Activated naive CD4-positive, alpha-beta T cell treated with anti-CD3 and anti-CD28 coated beads, Interleukin-2, amount 50 U/mL, for 24 hours (primary cell): ENCODE results near the gene HAND2.

Experiments
- H3K27ac Mint-ChIP-seq: one replicate; pipeline ENCODE4 v1.8.0; 2021; ENCODE audit warnings: mild to moderate bottlenecking, mixed read lengths
- H3K27me3 Mint-ChIP-seq: one replicate; pipeline ENCODE4 v1.8.0; 2021; ENCODE audit warnings: mixed read lengths
- H3K36me3 Mint-ChIP-seq: one replicate; pipeline ENCODE4 v1.8.0; 2021; ENCODE audit warnings: mixed read lengths
- H3K4me1 Mint-ChIP-seq: one replicate; pipeline ENCODE4 v1.8.0; 2021; ENCODE audit warnings: mixed read lengths
- H3K4me3 Mint-ChIP-seq: one replicate; pipeline ENCODE4 v1.8.0; 2021; ENCODE audit warnings: mild to moderate bottlenecking, mixed read lengths
- H3K9me3 Mint-ChIP-seq: one replicate; pipeline ENCODE4 v1.8.0; 2021; ENCODE audit warnings: mixed read lengths

Gene HAND2

DNA sequence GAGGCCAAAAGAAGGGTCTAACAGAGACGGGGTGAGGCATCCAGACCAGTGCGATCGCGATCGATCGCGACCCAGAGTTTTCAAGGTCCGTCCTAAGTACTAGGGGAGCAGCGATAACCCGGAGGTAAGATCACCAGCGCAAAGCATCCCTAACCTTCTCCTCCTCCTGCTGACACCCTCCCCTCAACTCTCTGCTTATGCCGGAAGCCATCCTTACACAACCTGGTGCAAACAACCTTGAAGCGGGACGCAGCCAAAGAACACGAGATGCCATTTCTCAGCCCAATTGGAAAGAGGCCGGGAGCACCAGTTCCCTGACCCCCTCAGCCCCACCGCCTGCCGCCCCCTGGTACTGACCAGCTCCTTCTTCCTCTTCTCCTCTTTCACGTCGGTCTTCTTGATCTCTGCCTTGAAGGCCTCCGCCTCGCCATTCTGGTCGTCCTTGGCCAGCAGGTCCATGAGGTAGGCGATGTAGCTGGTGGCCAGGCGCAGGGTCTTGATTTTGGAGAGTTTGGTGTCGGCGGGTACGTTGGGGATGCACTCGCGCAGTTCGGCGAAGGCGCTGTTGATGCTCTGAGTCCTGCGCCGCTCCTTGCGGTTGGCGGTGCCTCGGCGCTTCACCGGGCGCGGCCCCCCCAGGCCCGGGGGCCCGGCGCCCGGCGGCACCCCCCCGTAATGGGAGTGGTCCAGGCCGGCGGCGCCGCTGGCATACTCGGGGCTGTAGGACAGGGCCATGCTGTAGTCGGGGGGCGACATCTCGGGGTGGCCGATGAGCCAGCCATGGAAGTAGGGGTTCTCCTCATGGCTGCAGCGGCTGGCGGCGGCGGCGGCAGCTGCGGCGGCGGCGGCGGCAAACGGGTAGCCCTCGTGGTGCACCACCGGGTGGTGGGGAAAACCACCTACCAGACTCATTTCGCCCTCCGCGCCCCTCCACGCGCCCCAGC lies 1.4 kb downstream of the HAND2 start:
- Mint-ChIP-seq H3K36me3 (peaks cover 6% of the 10 kb centered on the region), H3K27ac (peak overlapping the region; percentile 26), H3K4me3 (peak overlapping the region; percentile 58), H3K27me3 (peaks cover 66% of the 10 kb centered on the region), H3K9me3 (peaks cover 5% of the 10 kb centered on the region), H3K4me1 (peaks cover 13% of the 10 kb centered on the region)

DNA sequence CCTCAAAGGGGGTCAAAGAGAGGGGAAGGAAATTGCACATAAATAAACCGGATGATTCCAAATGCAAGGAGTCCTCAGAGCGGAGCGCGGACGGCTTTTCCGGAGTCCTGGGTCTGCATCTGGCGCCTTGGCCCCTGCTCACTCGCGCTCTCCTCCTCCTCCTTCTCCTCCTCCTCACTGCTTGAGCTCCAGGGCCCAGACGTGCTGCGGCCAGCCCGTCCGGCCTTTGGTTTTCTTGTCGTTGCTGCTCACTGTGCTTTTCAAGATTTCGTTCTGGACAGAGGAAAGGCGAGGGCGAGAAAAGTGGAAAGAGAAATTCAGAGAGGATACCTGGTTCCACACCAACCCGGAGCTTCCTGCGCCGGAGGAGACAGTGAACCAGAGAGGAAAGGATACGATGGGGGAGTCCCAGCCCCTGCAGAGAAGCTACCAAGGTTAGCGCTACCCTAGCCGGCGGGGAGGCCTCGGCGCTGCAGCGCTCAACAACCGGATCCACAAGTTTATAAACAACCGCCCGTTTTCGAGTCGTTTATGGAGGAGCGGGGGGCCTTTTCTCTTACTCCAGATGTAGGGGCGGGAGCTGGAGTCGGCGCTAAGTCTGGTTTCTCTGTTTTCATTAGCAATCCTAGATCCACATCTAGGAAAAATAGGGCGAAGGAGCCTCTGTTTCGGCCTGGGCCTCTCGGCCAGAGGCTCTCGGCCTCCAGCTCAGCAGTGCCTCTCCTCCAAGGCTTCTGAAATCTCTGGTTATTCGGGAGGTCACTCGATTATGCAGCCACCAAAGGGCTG lies 2.7 kb downstream of the HAND2 start:
- peaks cover 6% of the 10 kb centered on the region for H3K36me3 Mint-ChIP-seq
- H3K27me3 Mint-ChIP-seq = peaks cover 65% of the 10 kb centered on the region
- H3K4me3 Mint-ChIP-seq = no peak overlapping the region
- peak overlapping the region; percentile 64 for H3K27ac Mint-ChIP-seq
- H3K9me3 Mint-ChIP-seq = peaks cover 5% of the 10 kb centered on the region
- H3K4me1 Mint-ChIP-seq = peaks cover 13% of the 10 kb centered on the region

DNA sequence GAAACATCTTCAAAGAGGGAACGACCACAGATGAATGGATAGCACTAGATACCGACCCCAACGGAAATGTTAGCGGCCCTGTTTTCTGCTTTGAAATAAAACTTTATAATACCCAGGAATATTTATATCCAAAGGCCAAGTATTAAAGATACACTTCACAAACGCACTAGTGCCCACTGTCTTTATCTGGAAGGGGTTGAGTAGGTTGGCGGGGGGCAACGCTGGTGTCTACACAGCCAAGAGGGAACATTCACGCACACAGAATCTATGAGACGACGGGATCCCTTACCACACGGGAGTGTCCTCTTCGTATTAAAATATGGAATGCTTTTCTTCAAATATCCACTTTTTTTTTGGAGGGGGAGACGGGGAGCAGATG lies 3.3 kb downstream of the HAND2 start:
- Mint-ChIP-seq H3K27ac (peak overlapping the region; percentile 64), H3K36me3 (peaks cover 4% of the 10 kb centered on the region), H3K27me3 (peaks cover 65% of the 10 kb centered on the region), H3K4me1 (peaks cover 13% of the 10 kb centered on the region), H3K9me3 (peaks cover 5% of the 10 kb centered on the region), H3K4me3 (no peak overlapping the region)

DNA sequence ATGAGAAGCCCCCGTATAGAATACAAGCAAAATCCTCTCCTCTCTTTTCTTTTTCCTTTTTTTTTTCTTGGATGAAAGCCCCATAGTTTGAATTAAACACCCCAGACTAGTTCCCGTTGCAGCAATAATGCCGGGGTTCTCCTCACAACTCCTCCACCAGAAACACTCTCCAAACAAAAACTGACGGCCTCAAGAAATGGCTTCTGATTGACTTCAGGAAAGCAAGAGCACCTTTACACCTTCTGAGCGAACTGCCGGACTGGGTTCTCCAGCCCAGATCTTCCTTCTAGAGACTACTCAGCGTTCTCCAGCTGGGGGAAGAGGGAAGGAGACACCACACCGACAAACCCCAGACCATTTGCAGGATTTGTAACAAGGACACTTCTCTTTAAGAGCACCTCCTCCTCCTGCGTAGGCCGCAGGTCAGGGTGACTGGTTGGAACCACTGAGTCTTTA lies 4.0 kb downstream of the HAND2 start:
- Mint-ChIP-seq H3K36me3 (peaks cover 4% of the 10 kb centered on the region), H3K4me3 (no peak overlapping the region), H3K27ac (no peak overlapping the region), H3K4me1 (peaks cover 13% of the 10 kb centered on the region), H3K9me3 (peaks cover 5% of the 10 kb centered on the region), H3K27me3 (peaks cover 65% of the 10 kb centered on the region)

DNA sequence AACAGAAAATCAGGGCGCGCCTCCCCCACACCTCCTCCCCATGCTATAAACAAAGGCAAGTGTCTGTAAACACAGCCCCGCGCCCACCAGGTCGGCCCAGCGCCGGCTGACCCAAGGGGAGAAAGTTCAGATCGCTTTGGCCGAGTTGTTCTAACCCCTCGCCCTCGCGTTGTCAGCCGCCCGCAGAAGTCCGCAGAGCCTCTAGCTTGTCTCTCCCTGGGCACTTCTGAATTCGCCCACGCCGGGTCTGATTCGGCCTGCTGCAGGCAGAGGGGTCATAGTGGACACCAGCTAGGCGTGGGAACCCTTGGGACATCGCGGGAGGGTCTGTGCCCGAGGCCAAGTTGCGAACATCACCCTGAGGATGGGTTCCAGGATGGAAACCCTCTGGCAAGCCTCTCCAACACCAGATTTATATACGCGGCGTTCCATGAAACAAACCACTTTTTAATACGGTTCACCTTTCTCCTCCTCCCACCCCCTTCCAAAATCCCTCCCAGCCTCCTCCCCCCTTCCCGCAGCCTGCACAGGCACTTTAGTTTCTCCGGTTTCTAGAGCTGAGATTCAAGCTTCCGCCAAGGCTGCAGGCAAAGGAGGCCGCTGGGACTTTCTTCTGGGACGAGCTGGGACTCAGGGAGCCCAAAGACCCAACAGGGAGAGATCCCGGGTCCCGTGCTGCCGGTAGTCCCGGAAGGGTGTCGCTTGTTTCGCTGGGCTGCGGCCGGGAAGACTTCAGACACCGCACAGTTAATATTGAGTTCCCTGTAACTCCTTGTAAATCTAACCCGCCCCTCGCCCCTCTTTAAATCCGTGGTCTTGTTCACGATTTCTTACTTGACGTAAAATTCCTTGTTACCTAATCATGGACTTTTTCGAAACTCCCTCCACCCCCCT lies 4.7 kb downstream of the HAND2 start:
- peaks cover 6% of the 10 kb centered on the region for H3K9me3 Mint-ChIP-seq
- H3K4me1 Mint-ChIP-seq = peaks cover 11% of the 10 kb centered on the region
- peaks cover 4% of the 10 kb centered on the region for H3K36me3 Mint-ChIP-seq
- H3K4me3 Mint-ChIP-seq = no peak overlapping the region
- H3K27me3 Mint-ChIP-seq = peaks cover 64% of the 10 kb centered on the region
- no peak overlapping the region for H3K27ac Mint-ChIP-seq

DNA sequence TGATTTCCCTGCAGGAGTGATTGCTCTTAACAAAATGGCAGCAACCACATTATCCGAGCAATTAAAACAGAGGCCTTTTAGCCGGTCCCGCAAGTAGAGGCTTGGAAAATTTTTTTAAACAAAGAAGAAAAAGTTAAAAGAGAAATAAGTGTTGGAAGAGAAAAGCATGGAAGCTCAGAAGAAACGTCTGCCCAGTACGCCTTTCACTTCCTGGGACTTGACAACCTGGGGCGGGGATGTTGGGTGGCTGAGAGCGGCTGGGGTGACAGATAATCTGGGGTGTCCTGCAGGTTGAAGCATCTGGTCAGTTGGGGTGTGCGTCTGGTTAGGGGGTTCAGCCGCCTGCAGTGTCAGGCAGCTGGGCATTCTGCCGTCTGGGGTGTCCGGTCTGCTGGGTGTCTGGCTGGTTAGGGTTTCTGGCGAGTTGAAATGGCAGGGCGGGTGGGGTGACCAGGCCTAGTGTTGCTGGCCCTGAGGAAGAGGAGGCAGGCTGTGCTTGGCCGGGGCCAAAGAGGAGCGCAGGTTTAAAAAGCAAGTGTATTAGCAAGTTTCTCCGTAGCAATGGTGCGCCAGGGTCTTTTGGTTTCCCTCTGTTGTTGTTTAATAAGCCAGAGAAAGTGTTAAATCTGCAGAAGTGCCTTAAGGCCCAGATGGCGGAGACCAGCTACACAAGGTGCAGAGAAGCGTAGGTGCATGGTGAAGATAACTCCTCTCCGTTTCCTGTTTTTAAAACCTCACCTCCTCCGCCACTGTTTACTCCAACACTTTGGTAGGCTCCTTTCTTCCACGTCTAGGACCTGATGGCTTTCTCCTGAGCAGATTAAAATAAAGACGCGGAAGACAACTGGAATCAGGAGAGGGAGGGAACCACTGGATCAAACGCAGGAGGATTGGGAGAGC lies 5.6 kb downstream of the HAND2 start:
- peaks cover 9% of the 10 kb centered on the region for H3K36me3 Mint-ChIP-seq
- peaks cover 4% of the 10 kb centered on the region for H3K4me1 Mint-ChIP-seq
- peaks cover 9% of the 10 kb centered on the region for H3K9me3 Mint-ChIP-seq
- peaks cover 66% of the 10 kb centered on the region for H3K27me3 Mint-ChIP-seq
- H3K4me3 Mint-ChIP-seq = no peak overlapping the region
- peak overlapping the region; percentile 41 for H3K27ac Mint-ChIP-seq

DNA sequence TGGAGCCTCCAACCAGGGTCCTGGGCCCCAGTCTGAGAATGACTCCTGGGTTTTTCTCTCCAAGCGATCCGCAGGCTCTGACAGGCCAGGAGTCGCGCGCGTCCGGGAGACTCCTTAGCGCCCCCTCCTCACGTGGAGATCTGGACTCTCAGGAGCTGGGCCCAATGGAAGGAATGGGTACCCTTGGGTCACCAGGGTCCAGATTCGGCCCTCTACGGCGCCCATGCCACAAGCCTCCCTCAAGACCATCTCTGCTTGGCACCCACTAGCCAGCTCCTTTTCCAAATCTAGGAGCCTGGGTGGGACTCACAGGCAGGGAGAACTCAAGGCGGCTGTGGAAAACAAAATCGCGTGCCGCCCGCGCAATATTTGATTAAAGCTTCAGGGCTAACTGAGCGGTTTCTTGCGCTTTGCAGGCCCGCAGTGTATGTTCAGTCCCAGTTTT lies 7.1 kb downstream of the HAND2 start:
- no peak overlapping the region for H3K27ac Mint-ChIP-seq
- peaks cover 62% of the 10 kb centered on the region for H3K27me3 Mint-ChIP-seq
- H3K4me1 Mint-ChIP-seq = peaks cover under 1% of the 10 kb centered on the region
- H3K9me3 Mint-ChIP-seq = peaks cover 9% of the 10 kb centered on the region
- no peak overlapping the region for H3K4me3 Mint-ChIP-seq
- peaks cover 9% of the 10 kb centered on the region for H3K36me3 Mint-ChIP-seq

DNA sequence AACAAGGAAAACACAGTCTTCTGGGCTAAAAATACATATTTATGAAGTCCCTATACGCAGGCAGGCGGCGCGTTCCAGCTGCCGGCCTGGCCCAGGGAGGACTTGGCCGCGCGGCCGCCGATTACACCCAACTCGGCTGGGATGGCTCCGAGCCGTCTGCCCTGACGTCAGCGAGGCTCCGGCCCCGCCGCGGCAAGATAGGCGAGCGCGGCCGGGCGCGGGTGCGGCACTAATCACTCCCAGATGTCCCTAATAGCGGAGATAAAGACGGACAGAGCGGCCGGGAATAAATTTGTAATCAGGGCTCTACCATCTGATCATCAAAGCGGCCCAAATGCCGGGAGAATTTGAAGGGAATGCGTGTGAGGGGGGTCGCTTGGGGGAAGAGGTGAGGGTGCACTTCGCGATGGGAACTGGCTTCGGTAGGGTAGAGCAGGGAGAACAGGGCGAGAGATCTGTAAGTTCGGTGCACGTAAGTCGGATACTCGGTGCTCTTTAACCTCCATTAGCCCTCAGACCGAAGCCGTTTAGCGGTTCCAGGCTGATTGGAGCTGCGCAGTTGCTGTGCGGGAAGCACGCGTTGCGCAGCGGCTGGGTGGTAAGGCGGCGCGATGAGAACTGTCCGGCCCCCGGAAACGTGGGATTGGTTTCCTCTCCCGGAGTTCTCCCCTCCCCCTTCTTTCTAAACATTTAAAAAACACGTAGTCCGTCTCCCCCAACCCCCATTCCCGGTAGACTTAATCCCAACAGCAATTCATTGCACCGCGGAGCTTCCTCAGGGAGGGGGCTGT lies 7.7 kb downstream of the HAND2 start:
- Mint-ChIP-seq H3K27ac (no peak overlapping the region), H3K9me3 (peaks cover 9% of the 10 kb centered on the region), H3K36me3 (peaks cover 9% of the 10 kb centered on the region), H3K27me3 (peaks cover 60% of the 10 kb centered on the region), H3K4me1 (no peaks in the 10 kb centered on the region), H3K4me3 (peak overlapping the region; percentile 58)

DNA sequence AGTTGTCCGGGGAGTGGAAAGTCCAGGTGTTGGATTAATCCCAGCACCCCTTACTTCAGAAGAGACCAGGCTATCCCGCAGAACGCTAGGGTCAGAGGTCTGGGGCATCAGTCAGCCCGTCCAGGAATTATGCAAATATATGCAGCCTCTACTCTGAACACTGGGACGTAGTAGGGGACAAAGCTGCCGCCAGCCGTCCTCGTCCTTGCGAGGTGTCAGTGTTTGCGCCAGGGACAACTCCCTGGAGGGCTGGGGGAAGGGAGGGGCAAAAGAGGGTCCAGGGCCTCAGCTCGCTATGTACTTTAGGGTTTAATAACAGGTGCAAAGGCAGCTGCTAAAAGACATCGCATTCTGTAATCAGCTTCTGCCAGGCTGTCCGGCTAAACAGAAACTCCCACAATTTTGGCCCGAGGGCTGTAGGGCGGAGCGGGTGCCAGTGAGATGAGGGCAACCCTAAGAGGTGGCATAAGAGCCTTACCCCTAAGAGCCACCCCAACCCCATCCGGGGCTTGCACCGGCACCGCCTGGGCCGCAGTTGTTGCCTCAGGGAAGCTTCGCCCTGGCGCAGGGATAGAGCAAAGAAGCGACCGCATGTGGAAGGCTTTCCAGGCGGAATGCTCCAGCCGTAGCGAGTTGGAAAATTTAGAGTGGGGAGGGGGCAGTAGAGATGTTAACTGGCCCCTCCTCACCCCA lies 8.4 kb downstream of the HAND2 start:
- Mint-ChIP-seq H3K4me1 (peaks cover 2% of the 10 kb centered on the region), H3K27me3 (peaks cover 61% of the 10 kb centered on the region), H3K27ac (no peak overlapping the region), H3K36me3 (peaks cover 10% of the 10 kb centered on the region), H3K9me3 (peaks cover 9% of the 10 kb centered on the region), H3K4me3 (no peak overlapping the region)

DNA sequence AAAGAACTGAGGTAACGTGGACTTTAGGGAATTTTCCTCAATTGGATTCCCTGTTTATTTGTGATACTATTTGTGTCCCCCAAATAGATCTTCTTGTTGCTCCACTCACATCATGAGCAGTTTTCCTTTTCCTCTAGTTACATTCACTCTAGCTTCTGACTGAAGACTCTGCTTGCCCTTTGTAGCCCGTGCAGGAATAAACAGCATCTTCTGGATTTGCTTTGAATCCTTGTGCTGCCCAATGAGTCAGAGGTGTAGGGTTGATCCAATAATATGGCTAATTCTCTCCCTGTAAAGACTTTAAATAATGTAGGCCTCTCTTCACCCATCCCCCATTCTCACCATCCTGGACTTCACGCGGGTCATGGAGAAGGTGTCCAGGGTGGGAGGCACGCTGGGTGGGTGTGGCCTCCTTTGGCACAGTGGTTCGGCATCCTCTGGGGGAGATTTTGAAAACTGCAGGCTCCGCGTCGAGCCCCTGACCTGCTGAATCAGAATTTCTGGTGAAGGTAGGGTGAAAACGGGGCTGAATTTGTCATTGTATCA lies 9.0 kb downstream of the HAND2 start:
- peaks cover 3% of the 10 kb centered on the region for H3K4me1 Mint-ChIP-seq
- H3K27me3 Mint-ChIP-seq = peaks cover 62% of the 10 kb centered on the region
- peaks cover 6% of the 10 kb centered on the region for H3K9me3 Mint-ChIP-seq
- H3K27ac Mint-ChIP-seq = no peak overlapping the region
- no peak overlapping the region for H3K4me3 Mint-ChIP-seq
- peaks cover 8% of the 10 kb centered on the region for H3K36me3 Mint-ChIP-seq

DNA sequence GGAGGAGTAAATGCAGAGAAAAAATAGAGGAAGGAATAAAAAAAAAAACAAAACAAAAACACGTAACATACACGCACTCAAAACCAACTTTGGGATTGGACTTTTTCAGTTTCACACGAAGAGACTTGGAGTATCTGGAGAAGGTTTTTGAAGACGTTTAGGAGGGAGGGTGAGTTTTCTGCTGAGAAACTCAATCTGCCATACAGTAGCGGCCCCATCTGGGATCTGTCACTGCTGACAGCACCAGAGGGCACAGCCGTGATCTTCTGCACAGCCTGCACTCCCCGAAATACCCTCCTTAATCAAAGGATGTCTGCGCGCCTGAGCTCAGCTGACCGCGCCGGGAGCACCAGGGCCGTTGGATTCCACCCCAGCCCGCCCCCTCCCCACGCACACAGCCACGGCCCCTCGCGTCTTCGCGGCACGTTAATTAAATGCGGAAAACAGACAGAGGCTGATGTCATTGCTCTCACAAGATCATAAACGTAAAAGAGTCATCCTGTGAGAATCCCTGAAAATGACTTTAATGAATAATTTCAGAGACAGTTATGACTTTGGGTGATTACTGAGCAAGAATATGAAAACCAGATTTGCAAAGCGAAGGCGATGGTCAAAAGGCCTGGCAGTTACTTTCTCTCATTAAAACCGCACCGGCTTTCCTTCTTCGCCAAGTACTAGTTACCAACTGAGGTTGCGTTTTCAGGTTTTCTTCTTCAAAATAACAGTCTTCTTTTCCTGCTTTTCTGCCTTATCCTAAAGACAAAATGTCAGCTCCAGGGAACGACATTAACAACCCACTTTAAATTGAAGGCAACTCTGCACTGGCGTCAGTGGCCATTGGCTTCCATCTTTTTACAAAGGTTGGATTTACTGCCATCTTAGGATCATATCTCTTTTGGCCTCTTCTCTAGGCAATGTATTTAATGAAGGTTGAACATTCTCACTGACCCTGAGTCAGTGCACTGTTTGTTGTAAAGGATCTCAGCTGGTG lies 10.6 kb downstream of the HAND2 start:
- Mint-ChIP-seq H3K36me3 (peaks cover 10% of the 10 kb centered on the region), H3K27ac (no peak overlapping the region), H3K9me3 (peaks cover 13% of the 10 kb centered on the region), H3K27me3 (peaks cover 68% of the 10 kb centered on the region), H3K4me3 (peak overlapping the region; percentile 26), H3K4me1 (peaks cover 3% of the 10 kb centered on the region)

DNA sequence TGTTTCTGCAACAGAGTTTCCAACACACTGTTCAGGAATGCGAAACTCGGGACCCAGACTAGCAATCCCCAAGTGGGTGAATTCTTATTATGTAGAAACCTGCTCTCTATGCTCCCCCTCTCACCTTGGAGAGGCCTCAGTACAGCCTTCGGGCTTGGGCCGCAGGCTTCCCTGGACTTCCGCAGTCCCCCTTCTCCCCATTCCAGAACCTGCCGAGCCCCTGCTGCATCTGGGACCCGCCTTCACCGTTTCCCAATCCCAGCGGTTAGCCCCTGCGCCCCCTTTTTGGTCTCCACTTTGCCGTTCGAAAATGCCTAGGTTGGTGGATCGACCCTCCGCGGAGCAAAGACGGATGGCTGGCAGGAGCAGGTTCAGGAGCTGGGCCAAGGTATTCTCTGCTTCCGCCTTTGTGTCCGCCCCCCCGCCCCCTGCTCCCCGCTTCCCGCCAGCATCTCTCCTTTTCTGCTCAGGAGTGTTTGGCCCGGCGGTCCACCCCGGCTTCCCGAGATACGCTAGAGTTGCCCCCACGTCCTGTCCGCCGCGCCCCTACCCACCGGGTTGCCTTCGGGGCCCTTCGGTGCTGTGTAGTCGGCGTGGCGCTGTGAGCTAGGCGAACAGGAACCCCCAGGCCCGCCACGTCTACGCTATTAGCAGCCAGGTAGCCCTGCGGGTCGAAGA lies 11.5 kb downstream of the HAND2 start:
- peak overlapping the region; percentile 26 for H3K4me3 Mint-ChIP-seq
- no peak overlapping the region for H3K27ac Mint-ChIP-seq
- H3K27me3 Mint-ChIP-seq = peaks cover 66% of the 10 kb centered on the region
- peaks cover 10% of the 10 kb centered on the region for H3K36me3 Mint-ChIP-seq
- H3K4me1 Mint-ChIP-seq = peaks cover 3% of the 10 kb centered on the region
- peaks cover 13% of the 10 kb centered on the region for H3K9me3 Mint-ChIP-seq
